Measurements from ENCODE around the gene BTNL9.
"Not testable (repeated sequence)": the region's sequence is repeated elsewhere in the genome, so short reads cannot be mapped to it uniquely, and the experiment has no call there.

Gene BTNL9

GRCh38 chr5:181008136-181008535 is 31.9 kb upstream of the BTNL9 start:
- H3K14ac ChIP-seq (ENCODE audit: low read length): no peak overlapping the region
- no peaks in the 10 kb centered on the region for H3K79me2 ChIP-seq (ENCODE audit: control insufficient read depth, insufficient read depth, low read length, poor library complexity)
- H3K27me3 ChIP-seq (ENCODE audit: insufficient read depth, low read length): no peaks in the 10 kb centered on the region
- no peak overlapping the region for H2BK120ac ChIP-seq (ENCODE audit: insufficient read depth, low read length, poor library complexity)
- no peak overlapping the region for H2AK5ac ChIP-seq (ENCODE audit: low read length)
- H3K27ac ChIP-seq (ENCODE audit: low read depth, low read length): no peak overlapping the region
- no peak overlapping the region for H3K18ac ChIP-seq (ENCODE audit: low read length)
- H2AFZ ChIP-seq (ENCODE audit: insufficient read depth, low read length, poor library complexity): no peak overlapping the region
- H4K12ac ChIP-seq (ENCODE audit: low read depth, low read length): no peak overlapping the region
- no peak overlapping the region for H4K8ac ChIP-seq (ENCODE audit: low read depth, low read length)
- H3K4me3 ChIP-seq (ENCODE audit: low read depth, low read length): no peak overlapping the region
- no CpG with 5 or more reads among the region's 6 CpGs for WGBS (ENCODE audit: extremely low coverage, insufficient coverage, insufficient read length)
- no peak overlapping the region for H3K4me2 ChIP-seq (ENCODE audit: low read length)
- H4K91ac ChIP-seq (ENCODE audit: low read depth, low read length): no peak overlapping the region
- H2BK5ac ChIP-seq (ENCODE audit: low read depth, low read length, poor library complexity): no peak overlapping the region
- peaks cover 2% of the 10 kb centered on the region for H3K9me3 ChIP-seq (ENCODE audit: insufficient read depth, low read depth, low read length)
- H3K9ac ChIP-seq (ENCODE audit: low read length): no peak overlapping the region
- no peak overlapping the region for H3K23ac ChIP-seq (ENCODE audit: low read length)
- DNase-seq: no peak
- no peaks in the 10 kb centered on the region for H3K79me1 ChIP-seq (ENCODE audit: low read length)
- H3K4me1 ChIP-seq (ENCODE audit: control insufficient read depth in 1 of 2, insufficient read depth in 2 of 2, low read length in 2 of 2): no peaks in the 10 kb centered on the region
- no peak overlapping the region for H3K4ac ChIP-seq (ENCODE audit: low read depth, low read length)
- H3K36me3 ChIP-seq (ENCODE audit: control insufficient read depth in 1 of 2, insufficient read depth in 2 of 2, low read length in 2 of 2): no peaks in the 10 kb centered on the region
- H2BK12ac ChIP-seq (ENCODE audit: low read length): no peak overlapping the region

- not testable (repeated sequence) for H3K4me3 ChIP-seq (ENCODE audit: low read depth, low read length); H3K4me1 ChIP-seq (ENCODE audit: control insufficient read depth in 1 of 2, insufficient read depth in 2 of 2, low read length in 2 of 2); H3K27ac ChIP-seq (ENCODE audit: low read depth, low read length); H3K4me2 ChIP-seq (ENCODE audit: low read length); H4K8ac ChIP-seq (ENCODE audit: low read depth, low read length); H4K12ac ChIP-seq (ENCODE audit: low read depth, low read length); H3K79me1 ChIP-seq (ENCODE audit: low read length); H3K36me3 ChIP-seq (ENCODE audit: control insufficient read depth in 1 of 2, insufficient read depth in 2 of 2, low read length in 2 of 2); H3K14ac ChIP-seq (ENCODE audit: low read length); H2AFZ ChIP-seq (ENCODE audit: insufficient read depth, low read length, poor library complexity); H2BK12ac ChIP-seq (ENCODE audit: low read length); H3K79me2 ChIP-seq (ENCODE audit: control insufficient read depth, insufficient read depth, low read length, poor library complexity); H2BK5ac ChIP-seq (ENCODE audit: low read depth, low read length, poor library complexity); H3K23ac ChIP-seq (ENCODE audit: low read length); H3K9ac ChIP-seq (ENCODE audit: low read length); H4K91ac ChIP-seq (ENCODE audit: low read depth, low read length); DNase-seq; H2BK120ac ChIP-seq (ENCODE audit: insufficient read depth, low read length, poor library complexity); H3K9me3 ChIP-seq (ENCODE audit: insufficient read depth, low read depth, low read length); H3K4ac ChIP-seq (ENCODE audit: low read depth, low read length); H3K18ac ChIP-seq (ENCODE audit: low read length); H3K27me3 ChIP-seq (ENCODE audit: insufficient read depth, low read length); H2AK5ac ChIP-seq (ENCODE audit: low read length)
- WGBS (ENCODE audit: extremely low coverage, insufficient coverage, insufficient read length): no CpG with 5 or more reads among the region's 4 CpGs
Observed at GRCh38 chr5:181010018-181010417, 30.0 kb upstream of the BTNL9 start.

- not testable (repeated sequence) for DNase-seq; H3K27ac ChIP-seq (ENCODE audit: low read depth, low read length); H3K79me1 ChIP-seq (ENCODE audit: low read length)
Observed at GRCh38 chr5:181014654-181015053, 25.4 kb upstream of the BTNL9 start.

GRCh38 chr5:181017448-181017847 is 22.6 kb upstream of the BTNL9 start:
- H3K4me2 ChIP-seq (ENCODE audit: low read length); H2BK120ac ChIP-seq (ENCODE audit: insufficient read depth, low read length, poor library complexity); H3K4ac ChIP-seq (ENCODE audit: low read depth, low read length); DNase-seq; H2AFZ ChIP-seq (ENCODE audit: insufficient read depth, low read length, poor library complexity); H3K36me3 ChIP-seq (ENCODE audit: control insufficient read depth in 1 of 2, insufficient read depth in 2 of 2, low read length in 2 of 2); H3K23ac ChIP-seq (ENCODE audit: low read length); H4K12ac ChIP-seq (ENCODE audit: low read depth, low read length); H3K79me2 ChIP-seq (ENCODE audit: control insufficient read depth, insufficient read depth, low read length, poor library complexity); H3K9ac ChIP-seq (ENCODE audit: low read length); H4K8ac ChIP-seq (ENCODE audit: low read depth, low read length); H3K79me1 ChIP-seq (ENCODE audit: low read length); H3K27me3 ChIP-seq (ENCODE audit: insufficient read depth, low read length); H3K18ac ChIP-seq (ENCODE audit: low read length); H2BK12ac ChIP-seq (ENCODE audit: low read length); H3K27ac ChIP-seq (ENCODE audit: low read depth, low read length); H2AK5ac ChIP-seq (ENCODE audit: low read length); H3K14ac ChIP-seq (ENCODE audit: low read length); H2BK5ac ChIP-seq (ENCODE audit: low read depth, low read length, poor library complexity); H4K91ac ChIP-seq (ENCODE audit: low read depth, low read length); H3K4me1 ChIP-seq (ENCODE audit: control insufficient read depth in 1 of 2, insufficient read depth in 2 of 2, low read length in 2 of 2); H3K4me3 ChIP-seq (ENCODE audit: low read depth, low read length); H3K9me3 ChIP-seq (ENCODE audit: insufficient read depth, low read depth, low read length): not testable (repeated sequence)
- no CpG with 5 or more reads among the region's 3 CpGs for WGBS (ENCODE audit: extremely low coverage, insufficient coverage, insufficient read length)

More at GRCh38 chr5:181014654-181015053, 25.4 kb upstream of the BTNL9 start:
- not testable (repeated sequence) for H3K27me3 ChIP-seq (ENCODE audit: insufficient read depth, low read length); H4K8ac ChIP-seq (ENCODE audit: low read depth, low read length); H3K9me3 ChIP-seq (ENCODE audit: insufficient read depth, low read depth, low read length); H3K4me2 ChIP-seq (ENCODE audit: low read length); H2BK12ac ChIP-seq (ENCODE audit: low read length); H3K36me3 ChIP-seq (ENCODE audit: control insufficient read depth in 1 of 2, insufficient read depth in 2 of 2, low read length in 2 of 2); H3K9ac ChIP-seq (ENCODE audit: low read length); H4K12ac ChIP-seq (ENCODE audit: low read depth, low read length); H3K18ac ChIP-seq (ENCODE audit: low read length); H3K14ac ChIP-seq (ENCODE audit: low read length); H2AK5ac ChIP-seq (ENCODE audit: low read length); H2AFZ ChIP-seq (ENCODE audit: insufficient read depth, low read length, poor library complexity); H3K23ac ChIP-seq (ENCODE audit: low read length); H2BK5ac ChIP-seq (ENCODE audit: low read depth, low read length, poor library complexity); H4K91ac ChIP-seq (ENCODE audit: low read depth, low read length); H3K4me3 ChIP-seq (ENCODE audit: low read depth, low read length); H2BK120ac ChIP-seq (ENCODE audit: insufficient read depth, low read length, poor library complexity); H3K4ac ChIP-seq (ENCODE audit: low read depth, low read length); H3K4me1 ChIP-seq (ENCODE audit: control insufficient read depth in 1 of 2, insufficient read depth in 2 of 2, low read length in 2 of 2); H3K79me2 ChIP-seq (ENCODE audit: control insufficient read depth, insufficient read depth, low read length, poor library complexity)

All from trophoblast cell (in vitro differentiated cells and primary cell).